K562 (cell line): ENCODE data around the gene DSC1. TPM values are rescaled to one million over a fixed set of nuclear protein-coding genes. Genes with fewer than 3 reads are reported as not detected.

Experiments
- ADNP ChIP-seq: fragments of 200-800 bp; sonication (Bioruptor generic); IDR thresholded peaks from 2 replicates; pipeline ENCODE4 v1.6.1; 2016; ENCODE audit warnings: missing genetic modification characterization, missing compliant biosample characterization
- ARID1B ChIP-seq: fragments of 450-650 bp; IDR thresholded peaks from 2 replicates; pipeline ENCODE4 v1.6.1; 2016; ENCODE audit warnings: antibody characterized with exemption, mild to moderate bottlenecking, inconsistent platforms
- KAT7 ChIP-seq: sonication (generic); formaldehyde crosslinking; IDR thresholded peaks from 2 replicates; pipeline ENCODE4 v1.8.0; 2022; ENCODE audit warnings: missing genetic modification reagents, mild to moderate bottlenecking, borderline replicate concordance
- MGA ChIP-seq: fragments of 450-650 bp; IDR thresholded peaks from 2 replicates; pipeline ENCODE4 v1.6.1; 2016; ENCODE audit warnings: mild to moderate bottlenecking, moderate library complexity
- NFIC ChIP-seq: fragments of 450-650 bp; IDR thresholded peaks from 2 replicates; pipeline ENCODE4 v1.6.1; 2017; ENCODE audit warnings: mild to moderate bottlenecking, inconsistent platforms
- SIN3A ChIP-seq, 2 experiments: fragments of 150-350 bp in 1 of 2; IDR thresholded peaks; 2 replicates each; pipeline ENCODE4 v1.6.1; 2011 to 2016; ENCODE audit warnings: borderline replicate concordance in 2 of 2, low read depth in 2 of 2, low read length in 2 of 2, mild to moderate bottlenecking in 2 of 2, moderate library complexity in 2 of 2; ENCODE audit not compliant: control insufficient read depth in 1 of 2
- THAP7 ChIP-seq: fragments of 250-450 bp; sonication (Bioruptor Pico); IDR thresholded peaks from 2 replicates; pipeline ENCODE4 v1.5.0; 2021
- TSC22D4 ChIP-seq: fragments of 450-650 bp; IDR thresholded peaks from 2 replicates; pipeline ENCODE4 v1.6.1; 2016; ENCODE audit warnings: missing genetic modification characterization, missing biosample characterization, control low read depth
- ZKSCAN3 ChIP-seq: fragments of 250-450 bp; sonication (Bioruptor Pico); IDR thresholded peaks from 2 replicates; pipeline ENCODE4 v1.4.0; 2020
- polyA plus RNA-seq, 8 experiments: library from polyadenylated mRNA; depleted of rRNA in 4 of 8; stranded (reverse) in 5 of 8; unstranded in 3 of 8; fragments of >200 nt; fragmentation: Nextera tagmentation in 2 of 8; fragmentation: Illumina TruSeq in 1 of 8; extraction: Ambion mirVana in 2 of 8; extraction: Trizol in 1 of 8; gene quantifications; 2 replicates each; pipeline versions ENCODE4 v1.2.1 to v1.2.3, GENCODE V29; 2011 to 2014; ENCODE audit warnings: inconsistent platforms in 1 of 8, missing spikeins in 1 of 8
- total RNA-seq, 7 experiments: library from RNA; depleted of rRNA in 6 of 7; stranded (reverse); fragments of >200 nt in 6 of 7; fragmentation: Illumina TruSeq in 2 of 7; extraction: Trizol in 2 of 7; gene quantifications; 2 replicates each; pipeline versions ENCODE4 v1.2.1 to v1.2.3, GENCODE V29; 2011 to 2021; ENCODE audit warnings: low replicate concordance in 1 of 7
- TF ChIP-seq, protein P1 (sequence below): sonication (generic); formaldehyde crosslinking; IDR thresholded peaks from 2 replicates; pipeline ENCODE4 v1.8.0; 2022; ENCODE audit warnings: mild to moderate bottlenecking, low read depth, missing genetic modification reagents

DSC1 gene
- total and polyA plus RNA-seq, 9 of the 15 experiments (the other 6 are each of a cell fraction or from before 2014, with no cell fraction given): 0.04 to 0.07 (median 0.05) TPM; not detected in 4

- TF ChIP-seq THAP7: no peak
- no peak for TF ChIP-seq KAT7
- TF ChIP-seq ZKSCAN3 (CRISPR knock-in tag): no peak
- TF ChIP-seq ARID1B: peak; percentile 37; the same call in 1 of the 2 replicates
- no peak for TF ChIP-seq TSC22D4
- TF ChIP-seq MGA: no peak
- TF ChIP-seq, protein P1, sequence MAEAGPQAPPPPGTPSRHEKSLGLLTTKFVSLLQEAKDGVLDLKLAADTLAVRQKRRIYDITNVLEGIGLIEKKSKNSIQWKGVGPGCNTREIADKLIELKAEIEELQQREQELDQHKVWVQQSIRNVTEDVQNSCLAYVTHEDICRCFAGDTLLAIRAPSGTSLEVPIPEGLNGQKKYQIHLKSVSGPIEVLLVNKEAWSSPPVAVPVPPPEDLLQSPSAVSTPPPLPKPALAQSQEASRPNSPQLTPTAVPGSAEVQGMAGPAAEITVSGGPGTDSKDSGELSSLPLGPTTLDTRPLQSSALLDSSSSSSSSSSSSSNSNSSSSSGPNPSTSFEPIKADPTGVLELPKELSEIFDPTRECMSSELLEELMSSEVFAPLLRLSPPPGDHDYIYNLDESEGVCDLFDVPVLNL: no peak
- TF ChIP-seq SIN3A (IDR thresholded peaks at IDR 0.05; ENCODE audit: borderline replicate concordance in 2 of 2, control insufficient read depth in 1 of 2, low read depth in 2 of 2, low read length in 2 of 2): 0 out of 4 replicates have a peak, but pooled peaks of 1 of the 2 experiments have one; percentile 40
- TF ChIP-seq NFIC: peak; percentile 32; the same call in 1 of the 2 replicates
- TF ChIP-seq ADNP (tag): no peak
Measured at GRCh38 chr18:31101183-31102024, 61.3 kb downstream of the DSC1 start (continued).
